B cell (primary cell): ENCODE measurements around the gene LRRC73.

ENCODE experiments used
- EZH2 ChIP-seq: IDR thresholded peaks from 2 replicates; pipeline ENCODE4 v1.6.1; 2012; ENCODE audit warnings: borderline replicate concordance, low read depth, mild to moderate bottlenecking, moderate library complexity, low read length; ENCODE audit not compliant: insufficient read depth, poor library complexity, severe bottlenecking
- TF ChIP-seq, protein P1 (sequence below): fragments of 200-600 bp; IDR thresholded peaks from one replicate; pipeline ENCODE4 v1.8.0; 2022; ENCODE audit warnings: antibody characterized with exemption, mild to moderate bottlenecking

GRCh38 chr6:43497689-43498088, 12.5 kb downstream of the LRRC73 start:
- TF ChIP-seq, protein P1, sequence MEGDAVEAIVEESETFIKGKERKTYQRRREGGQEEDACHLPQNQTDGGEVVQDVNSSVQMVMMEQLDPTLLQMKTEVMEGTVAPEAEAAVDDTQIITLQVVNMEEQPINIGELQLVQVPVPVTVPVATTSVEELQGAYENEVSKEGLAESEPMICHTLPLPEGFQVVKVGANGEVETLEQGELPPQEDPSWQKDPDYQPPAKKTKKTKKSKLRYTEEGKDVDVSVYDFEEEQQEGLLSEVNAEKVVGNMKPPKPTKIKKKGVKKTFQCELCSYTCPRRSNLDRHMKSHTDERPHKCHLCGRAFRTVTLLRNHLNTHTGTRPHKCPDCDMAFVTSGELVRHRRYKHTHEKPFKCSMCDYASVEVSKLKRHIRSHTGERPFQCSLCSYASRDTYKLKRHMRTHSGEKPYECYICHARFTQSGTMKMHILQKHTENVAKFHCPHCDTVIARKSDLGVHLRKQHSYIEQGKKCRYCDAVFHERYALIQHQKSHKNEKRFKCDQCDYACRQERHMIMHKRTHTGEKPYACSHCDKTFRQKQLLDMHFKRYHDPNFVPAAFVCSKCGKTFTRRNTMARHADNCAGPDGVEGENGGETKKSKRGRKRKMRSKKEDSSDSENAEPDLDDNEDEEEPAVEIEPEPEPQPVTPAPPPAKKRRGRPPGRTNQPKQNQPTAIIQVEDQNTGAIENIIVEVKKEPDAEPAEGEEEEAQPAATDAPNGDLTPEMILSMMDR, result no peak
- TF ChIP-seq EZH2, result no peak
